LNCaP clone FGC (cell line): Measurements from ENCODE around the gene DNAH14.
"Not testable (repeated sequence)": the region's sequence is repeated elsewhere in the genome, so short reads cannot be mapped to it uniquely, and the experiment has no call there.

Experiments used
- DNase-seq: peaks from one replicate; pipeline ENCODE4 v3.0.0-alpha.2; 2011; ENCODE audit warnings: low read depth
- H3K4me3 ChIP-seq: 2 replicates; pipeline ENCODE4 v1.5.1; 2011; ENCODE audit warnings: mild to moderate bottlenecking, low read depth, low read length, control low read depth
- TF ChIP-seq, protein P1 (sequence below): IDR thresholded peaks from 2 replicates; pipeline ENCODE4 v1.5.1; 2012; ENCODE audit warnings: mild to moderate bottlenecking; ENCODE audit not compliant: control insufficient read depth, insufficient read depth; ENCODE audit errors: extremely low read depth

DNAH14 gene

DNA sequence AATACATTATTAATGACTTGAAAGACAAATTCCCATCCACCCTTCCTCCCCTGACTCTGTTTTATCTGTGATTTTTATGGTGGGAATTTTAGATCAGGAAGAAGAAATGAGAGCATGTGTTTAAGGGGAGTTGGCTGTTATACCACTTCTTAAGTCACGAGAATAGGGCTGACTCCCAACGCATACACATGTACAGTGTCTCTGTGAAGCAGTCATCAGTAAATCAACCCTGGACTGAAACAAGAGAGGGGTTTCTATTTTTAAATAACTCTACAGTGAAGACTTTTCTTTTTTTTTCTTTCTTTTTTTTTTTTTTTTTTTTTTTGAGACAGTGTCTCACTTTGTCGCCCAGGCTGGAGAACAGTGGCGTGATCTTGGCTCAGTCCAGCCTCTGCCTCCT lies 392.3 kb downstream of the DNAH14 start:
- no peak for DNase-seq
- TF ChIP-seq, protein P1, sequence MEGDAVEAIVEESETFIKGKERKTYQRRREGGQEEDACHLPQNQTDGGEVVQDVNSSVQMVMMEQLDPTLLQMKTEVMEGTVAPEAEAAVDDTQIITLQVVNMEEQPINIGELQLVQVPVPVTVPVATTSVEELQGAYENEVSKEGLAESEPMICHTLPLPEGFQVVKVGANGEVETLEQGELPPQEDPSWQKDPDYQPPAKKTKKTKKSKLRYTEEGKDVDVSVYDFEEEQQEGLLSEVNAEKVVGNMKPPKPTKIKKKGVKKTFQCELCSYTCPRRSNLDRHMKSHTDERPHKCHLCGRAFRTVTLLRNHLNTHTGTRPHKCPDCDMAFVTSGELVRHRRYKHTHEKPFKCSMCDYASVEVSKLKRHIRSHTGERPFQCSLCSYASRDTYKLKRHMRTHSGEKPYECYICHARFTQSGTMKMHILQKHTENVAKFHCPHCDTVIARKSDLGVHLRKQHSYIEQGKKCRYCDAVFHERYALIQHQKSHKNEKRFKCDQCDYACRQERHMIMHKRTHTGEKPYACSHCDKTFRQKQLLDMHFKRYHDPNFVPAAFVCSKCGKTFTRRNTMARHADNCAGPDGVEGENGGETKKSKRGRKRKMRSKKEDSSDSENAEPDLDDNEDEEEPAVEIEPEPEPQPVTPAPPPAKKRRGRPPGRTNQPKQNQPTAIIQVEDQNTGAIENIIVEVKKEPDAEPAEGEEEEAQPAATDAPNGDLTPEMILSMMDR = no peak
- H3K4me3 ChIP-seq = no peak overlapping the region

GRCh38 chr1:225329041-225329440 lies 399.6 kb downstream of the DNAH14 start:
- no peak for DNase-seq
- TF ChIP-seq, protein P1 = no peak
- no peak overlapping the region for H3K4me3 ChIP-seq

GRCh38 chr1:225329996-225330395 lies 400.5 kb downstream of the DNAH14 start:
- not testable (repeated sequence) for H3K4me3 ChIP-seq, DNase-seq

DNA sequence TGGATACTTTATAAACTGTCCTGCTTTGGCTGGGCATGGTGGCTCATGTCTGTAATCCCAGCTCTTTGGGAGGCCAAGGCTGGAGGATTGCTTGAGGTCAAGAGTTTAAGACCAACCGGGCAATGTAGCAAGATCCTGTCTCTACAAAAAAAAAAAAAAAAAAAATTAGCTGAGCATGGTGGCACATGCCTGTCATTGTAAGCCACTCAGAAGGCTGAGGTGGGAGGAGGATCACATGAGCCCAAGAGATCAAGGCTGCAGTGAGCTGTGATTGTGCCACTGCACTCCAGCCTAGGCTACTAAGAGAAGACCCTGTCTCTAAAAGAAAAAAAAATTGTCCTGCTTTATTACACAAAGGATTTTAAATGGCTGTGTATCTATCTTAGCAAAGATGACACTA lies 403.2 kb downstream of the DNAH14 start:
- no peak for DNase-seq
- no peak overlapping the region for H3K4me3 ChIP-seq
- TF ChIP-seq, protein P1 = no peak

DNA sequence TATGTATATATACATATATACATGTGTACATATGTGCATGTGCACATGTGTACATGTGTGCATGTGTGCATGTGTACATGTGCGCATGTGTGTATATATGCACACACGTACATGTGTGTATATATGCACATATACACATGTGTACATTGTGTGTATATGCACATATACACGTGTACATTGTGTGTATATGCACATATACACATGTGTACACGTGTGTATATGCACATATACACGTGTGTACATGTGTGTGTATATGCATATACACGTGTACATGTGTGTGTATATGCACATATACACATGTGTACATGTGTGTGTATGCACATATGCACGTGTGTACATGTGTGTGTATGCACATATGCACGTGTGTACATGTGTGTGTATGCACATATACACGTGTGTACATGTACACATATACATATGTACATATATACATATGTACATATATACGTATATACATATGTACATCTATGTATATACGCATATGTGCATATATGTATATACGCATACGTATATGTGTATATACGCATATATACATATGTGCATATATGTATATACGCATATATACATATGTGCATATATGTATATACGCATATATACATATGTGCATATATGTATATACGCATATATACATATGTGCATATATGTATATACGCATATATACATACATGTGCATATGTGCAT lies 405.8 kb downstream of the DNAH14 start:
- not testable (repeated sequence) for H3K4me3 ChIP-seq, DNase-seq

GRCh38 chr1:225338545-225338944 lies 409.1 kb downstream of the DNAH14 start:
- TF ChIP-seq, protein P1 = no peak
- DNase-seq = no peak
- no peak overlapping the region for H3K4me3 ChIP-seq

- H3K4me3 ChIP-seq = no peak overlapping the region
- TF ChIP-seq, protein P1 = no peak
- DNase-seq = no peak
These were observed 412.2 kb downstream of the DNAH14 start for GRCh38 chr1:225341642-225342041.

GRCh38 chr1:225342695-225343094 lies 413.2 kb downstream of the DNAH14 start:
- no peak for DNase-seq
- no peak overlapping the region for H3K4me3 ChIP-seq
- TF ChIP-seq, protein P1 = no peak
